Renal pelvis (tissue), 4 donors: ENCODE results near the gene POGLUT2. TPM values are rescaled to one million over a fixed set of nuclear protein-coding genes. Genes with fewer than 3 reads are reported as not detected.
"Not testable (repeated sequence)": the region's sequence is repeated elsewhere in the genome, so short reads cannot be mapped to it uniquely, and the experiment has no call there.

Experiments
- DNase-seq: peaks from one replicate; pipeline ENCODE4 v3.0.0-alpha.2; 2013
- polyA plus RNA-seq, 3 donors: library from polyadenylated mRNA; unstranded; fragments of 120-200 nt; gene quantifications; one replicate each; pipeline ENCODE4 v1.2.1, GENCODE V29; 2013; ENCODE audit not compliant: insufficient read length in 3 of 3

POGLUT2 gene
- polyA plus RNA-seq, 3 donors = 46.4 to 48.3 (median 47.6) TPM

- no peak for DNase-seq
Observed at GRCh38 chr13:102814793-102815192, 16.0 kb upstream of the POGLUT2 start.

DNA sequence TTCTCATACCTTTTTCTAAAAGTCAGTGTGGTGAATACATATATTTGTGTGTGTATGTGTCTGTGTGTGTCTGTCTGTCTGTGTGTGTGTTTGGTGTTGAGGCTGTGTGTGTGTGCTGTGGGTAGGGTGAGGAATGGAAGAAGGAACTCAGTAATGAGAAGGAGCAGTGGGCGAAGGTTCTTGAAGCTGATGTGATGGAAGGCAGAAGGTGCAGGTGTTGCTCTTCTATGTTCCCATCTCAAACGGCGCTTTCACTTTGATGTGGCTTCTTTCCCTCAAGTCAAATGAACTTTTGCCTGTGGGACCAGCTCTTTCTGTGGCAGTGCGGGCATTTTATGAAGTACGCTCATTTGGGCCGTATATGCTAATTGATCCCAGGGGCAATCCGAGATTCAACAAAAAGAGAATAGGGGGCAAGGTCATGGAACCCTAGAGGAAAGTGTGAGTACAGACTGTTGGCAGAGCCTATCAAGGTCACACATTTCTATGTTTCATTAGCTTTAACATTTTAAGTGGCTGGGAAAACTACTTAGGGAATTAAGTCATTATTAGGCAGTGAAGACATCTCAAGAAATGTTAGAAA, 15.3 kb upstream of the POGLUT2 start:
- no peak for DNase-seq

DNA sequence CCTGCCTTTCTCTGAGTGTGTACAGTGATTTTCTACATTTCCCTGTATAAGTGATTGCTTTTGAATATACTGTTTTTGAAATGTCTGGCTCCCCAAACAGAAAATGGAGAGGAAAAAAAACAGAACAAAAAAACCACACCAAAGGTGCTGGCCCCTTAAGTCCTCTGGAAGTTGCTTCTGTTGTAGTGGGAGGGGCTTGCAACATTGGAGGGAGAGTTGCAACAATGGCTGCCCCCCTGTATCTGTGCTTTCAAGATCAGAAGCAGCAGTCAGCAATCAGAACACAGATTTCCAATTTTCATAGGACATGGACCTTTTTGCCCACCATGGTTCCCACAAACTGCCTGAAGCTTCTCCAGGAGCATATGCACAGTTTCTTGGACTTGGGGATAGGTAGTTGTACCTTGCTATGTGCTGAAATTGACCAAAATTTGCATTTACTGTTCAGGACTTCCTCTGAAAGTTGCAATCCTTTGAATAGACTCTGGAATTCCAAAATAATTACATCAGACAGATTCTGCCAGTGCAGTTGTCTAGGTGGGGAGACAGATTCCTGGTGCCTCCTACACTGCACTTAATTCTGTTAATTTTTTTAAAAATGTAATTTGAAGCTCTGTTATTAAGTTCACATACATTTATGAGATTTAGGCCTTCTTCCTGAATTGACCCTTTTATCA, 14.0 kb upstream of the POGLUT2 start:
- DNase-seq = no peak

- no peak for DNase-seq
Observed at GRCh38 chr13:102807699-102808098, 8.9 kb upstream of the POGLUT2 start.

DNA sequence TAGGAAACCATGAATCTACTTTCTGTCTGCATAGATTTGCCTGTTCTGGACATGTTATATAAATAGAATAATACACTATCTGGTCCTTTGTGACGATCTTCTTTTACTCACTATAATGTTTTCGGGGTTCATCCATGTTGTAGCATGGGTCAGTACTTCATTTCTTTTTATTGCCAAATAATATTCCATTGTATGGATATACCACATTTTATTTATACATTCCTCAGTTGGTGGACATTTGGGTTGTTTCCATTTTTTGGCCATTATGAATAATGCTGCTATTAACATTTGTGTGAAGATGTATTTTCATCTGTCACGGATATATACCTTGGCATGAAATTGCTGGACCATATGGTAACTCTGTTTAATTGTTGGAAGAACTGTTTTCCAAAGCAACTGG, 6.9 kb upstream of the POGLUT2 start:
- no peak for DNase-seq

DNA sequence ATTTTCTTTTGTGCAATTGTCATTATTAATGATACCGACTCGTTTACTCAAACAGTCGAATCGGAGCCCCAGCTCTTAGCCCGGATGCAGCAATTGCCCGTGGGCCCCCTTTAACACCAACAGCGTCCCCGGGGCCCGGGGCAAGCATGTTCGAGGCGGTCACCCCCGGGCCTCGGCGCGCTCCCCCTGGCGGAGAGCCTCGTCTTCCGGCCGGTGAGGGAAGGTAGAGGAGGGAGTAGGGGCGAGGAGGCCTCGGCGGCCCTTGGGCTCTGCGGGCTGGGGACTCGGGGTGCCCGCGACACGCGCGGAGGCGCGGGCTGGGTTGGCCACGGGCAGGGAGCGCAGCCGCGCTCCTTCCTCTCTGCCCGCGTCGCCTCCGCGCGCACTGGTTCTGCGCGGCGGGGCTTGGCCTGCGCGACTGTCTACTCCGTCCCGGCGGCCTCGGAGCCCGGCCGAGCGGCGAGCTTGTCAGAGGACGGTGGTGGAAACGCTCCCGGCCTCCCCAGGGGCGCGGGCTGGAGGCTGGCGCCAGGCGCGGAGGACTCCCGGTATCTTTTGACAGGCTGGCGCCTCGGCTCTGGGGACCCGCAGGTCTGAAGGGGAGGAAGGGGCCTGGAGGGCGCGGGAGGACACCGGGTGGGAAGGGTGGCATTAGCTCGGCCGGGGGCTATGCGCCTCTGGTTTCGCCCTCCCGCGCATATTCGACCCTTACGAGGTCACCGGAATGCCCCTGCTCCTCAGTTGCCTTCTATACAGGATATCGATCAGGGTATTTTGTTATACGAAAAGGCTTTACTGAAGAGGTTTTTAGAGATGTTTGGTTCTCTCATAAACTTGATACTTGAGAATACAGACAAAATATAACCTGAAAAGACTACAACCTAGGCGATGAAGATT, 1.6 kb upstream of the POGLUT2 start:
- DNase-seq = peak; percentile 82

GRCh38 chr13:102799426-102800144, 809 bp upstream of the POGLUT2 start:
- peak; percentile 22 for DNase-seq

DNA sequence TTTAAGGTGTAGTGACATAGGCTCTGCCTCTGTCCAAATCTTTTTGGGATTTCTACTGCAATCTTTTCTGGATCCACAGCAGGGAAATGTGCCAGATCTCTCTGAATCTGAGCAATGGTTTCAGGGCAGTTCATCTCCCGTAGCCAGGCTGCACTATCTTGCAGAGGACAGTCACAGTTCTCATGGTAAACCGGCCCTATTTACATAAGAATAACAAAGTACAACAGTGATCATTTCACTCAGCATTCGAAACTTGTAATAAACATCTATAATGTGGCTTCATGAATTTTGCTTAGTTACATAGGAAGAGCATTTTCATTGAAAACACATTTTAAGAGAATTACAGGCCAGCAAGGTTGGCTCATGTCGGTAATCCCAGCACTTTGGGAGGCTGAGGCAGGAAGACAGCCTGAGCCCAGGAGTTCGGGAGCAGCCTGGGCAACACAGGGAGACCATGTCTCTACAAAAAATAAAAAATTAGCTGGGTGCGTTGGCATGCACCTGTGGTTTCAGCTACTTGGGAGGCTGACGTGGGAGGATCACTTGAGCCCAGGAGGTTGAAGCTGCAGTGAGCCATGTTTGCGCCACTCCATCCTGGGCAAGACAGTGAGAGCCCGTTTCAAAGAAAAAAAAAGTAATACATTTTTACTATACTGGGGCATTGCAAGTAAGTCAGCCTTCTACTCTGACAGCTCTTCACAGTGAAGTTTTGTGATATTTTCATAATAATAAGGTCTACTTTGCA, 5.0 kb downstream of the POGLUT2 start:
- no peak for DNase-seq

- no peak for DNase-seq
Observed at GRCh38 chr13:102792396-102792795, 6.4 kb downstream of the POGLUT2 start.

DNA sequence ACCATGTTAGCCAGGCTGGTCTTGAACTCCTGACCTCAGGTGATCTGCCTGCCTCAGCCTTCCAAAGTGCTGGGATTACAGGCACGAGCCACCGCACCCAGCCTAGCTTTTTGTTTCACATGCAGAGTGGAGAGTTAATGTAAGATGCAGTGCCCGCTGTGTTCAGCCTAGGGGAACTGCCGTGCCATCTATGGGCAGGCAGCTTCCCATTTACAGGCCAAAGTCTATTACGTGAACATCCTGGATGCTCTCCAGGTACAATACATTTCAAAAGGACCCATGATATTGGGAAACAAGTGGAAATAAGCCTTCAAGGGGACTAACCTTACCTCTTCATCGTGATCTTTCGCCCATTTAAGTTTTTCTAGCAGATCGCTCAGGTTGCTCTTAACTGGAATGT, 10.1 kb downstream of the POGLUT2 start:
- DNase-seq = no peak

DNA sequence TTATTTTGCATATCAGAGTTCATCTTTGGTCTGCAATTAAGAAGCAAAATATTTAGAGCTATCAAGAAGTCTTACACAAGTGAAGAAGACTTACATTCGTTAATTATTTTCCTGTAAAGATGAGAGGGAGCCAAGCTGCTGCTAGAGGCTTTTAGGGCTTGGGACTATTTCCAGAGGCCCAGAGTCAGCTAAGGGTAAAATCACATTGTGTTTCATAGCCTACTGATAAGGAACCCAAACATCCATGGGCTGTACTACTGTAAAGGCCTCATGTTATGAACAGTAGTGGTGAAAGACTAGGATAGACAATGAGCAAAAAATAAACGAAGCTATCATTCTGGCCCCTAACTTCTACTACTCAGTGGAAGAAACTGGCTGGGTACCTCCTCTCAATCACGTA, 14.3 kb downstream of the POGLUT2 start:
- DNase-seq = no peak

DNA sequence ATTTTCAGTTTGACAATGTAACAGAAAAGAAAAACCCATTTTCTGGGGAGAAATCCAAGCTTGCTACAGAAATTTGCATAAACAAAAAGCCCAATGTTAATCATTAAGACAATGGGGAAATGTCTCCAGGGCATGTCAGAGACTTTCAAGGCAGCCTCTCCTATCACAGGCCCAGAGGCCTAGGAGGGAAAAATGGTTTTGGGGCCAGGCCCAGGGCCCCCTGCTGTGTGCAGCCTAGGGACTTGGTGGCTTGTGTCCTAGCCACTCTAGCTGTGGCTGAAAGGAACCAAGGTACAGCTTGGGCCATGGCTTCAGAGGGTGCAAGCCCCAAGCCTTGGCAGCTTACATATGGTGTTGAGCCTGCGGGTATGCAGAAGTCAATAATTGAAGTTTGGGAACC, 17.2 kb downstream of the POGLUT2 start:
- DNase-seq = no peak

- not testable (repeated sequence) for DNase-seq
Observed at GRCh38 chr13:102780656-102781055, 18.1 kb downstream of the POGLUT2 start.

DNA sequence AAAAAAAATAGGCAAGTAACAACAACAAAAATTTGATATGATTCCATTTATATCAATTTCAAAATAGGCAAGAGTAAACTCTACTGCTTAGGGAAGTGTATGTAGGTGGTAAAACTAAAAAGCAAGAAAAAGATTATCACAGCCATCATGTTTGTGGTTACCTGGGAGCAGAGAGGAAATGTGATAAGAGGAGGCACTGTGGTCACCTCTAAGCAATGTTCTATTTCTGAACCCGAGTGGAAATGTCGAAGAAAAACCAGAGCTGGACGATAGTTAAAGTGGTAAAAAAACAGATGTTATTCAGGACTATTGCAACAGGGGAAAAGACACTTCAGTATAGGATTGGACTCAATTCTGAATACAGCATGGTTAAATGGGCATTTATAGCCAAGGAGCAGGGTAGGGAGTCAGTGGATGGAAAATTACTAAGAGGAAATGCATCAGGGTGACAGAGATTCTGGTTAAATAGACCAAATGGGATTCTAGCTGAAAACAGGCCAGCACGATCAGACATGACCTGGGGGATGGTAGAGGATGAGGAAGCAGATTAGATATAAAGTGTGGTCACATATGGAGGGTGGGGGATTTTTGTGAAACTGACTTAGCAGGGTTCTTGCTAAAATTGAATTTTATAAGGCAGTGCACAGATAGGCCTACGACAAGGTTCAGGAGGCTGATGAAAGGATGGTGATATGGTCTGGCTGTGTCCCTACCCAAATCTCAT, 19.2 kb downstream of the POGLUT2 start:
- no peak for DNase-seq

- DNase-seq = no peak
Observed at GRCh38 chr13:102777736-102778135, 21.0 kb downstream of the POGLUT2 start.

- no peak for DNase-seq
Observed at GRCh38 chr13:102776271-102776670, 22.5 kb downstream of the POGLUT2 start.

GRCh38 chr13:102774591-102775520, 23.9 kb downstream of the POGLUT2 start:
- no peak for DNase-seq

DNA sequence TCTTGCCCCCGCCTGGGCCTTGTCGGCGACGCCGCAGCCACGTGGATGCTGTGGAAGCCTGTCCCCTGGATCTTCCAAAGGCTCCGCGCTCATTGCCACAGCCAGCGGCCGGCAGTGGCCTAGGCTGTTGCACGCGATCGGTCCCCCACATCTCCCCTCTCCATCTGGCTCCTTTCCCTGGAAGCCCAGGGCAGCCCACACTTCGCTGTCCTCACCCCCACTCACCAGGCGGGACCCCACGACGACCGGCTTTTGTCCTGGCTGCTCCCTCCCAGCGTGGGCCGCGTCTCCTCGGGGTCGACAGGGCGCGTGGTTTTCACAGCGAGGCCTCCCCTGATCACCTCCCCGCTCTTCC, 24.6 kb downstream of the POGLUT2 start:
- no peak for DNase-seq

GRCh38 chr13:102773441-102774213, 25.1 kb downstream of the POGLUT2 start, which contains the start of gene TEX30:
TSS of gene TEX30 (minus strand) at chr13:102773786. CDS start at chr13:102770026, 3,760 bp downstream.
- peak; percentile 84 for DNase-seq
